Gastrocnemius medialis (tissue), 4 donors: Measurements from ENCODE around the gene PITX2. TPM values are rescaled to one million over a fixed set of nuclear protein-coding genes. Genes with fewer than 3 reads are reported as not detected.

ENCODE experiments used
- ATAC-seq, 2 donors: fragments of 150-250 bp; one replicate each; pipeline ENCODE4 v1.9.1; 2016
- DNase-seq, 2 donors: peaks; one replicate each; pipeline ENCODE4 v3.0.0-alpha.2; 2019
- H3K27ac ChIP-seq, 4 donors: fragments of 200-600 bp; sonication (generic); 1 replicate in 1 of 4; 2 replicates in 3 of 4; pipeline ENCODE4 v1.5.1; 2016 to 2018; ENCODE audit warnings: mild to moderate bottlenecking in 2 of 4, moderate library complexity in 1 of 4
- H3K27me3 ChIP-seq, 3 donors: fragments of 200-600 bp; sonication (generic) in 2 of 3; 1 replicate in 1 of 3; 2 replicates in 2 of 3; pipeline versions ENCODE4 v1.5.1 to v1.6.0; 2016 to 2019; ENCODE audit warnings: mild to moderate bottlenecking in 1 of 3, moderate library complexity in 1 of 3
- H3K36me3 ChIP-seq, 2 donors: fragments of 200-600 bp; sonication (generic) in 1 of 2; one replicate each; pipeline ENCODE4 v1.5.1; 2017 to 2018
- H3K4me1 ChIP-seq, 2 donors: fragments of 200-600 bp; sonication (generic) in 1 of 2; one replicate each; pipeline ENCODE4 v1.5.1; 2016 to 2017; ENCODE audit warnings: mild to moderate bottlenecking in 2 of 2
- H3K4me3 ChIP-seq, 4 donors: fragments of 200-600 bp; sonication (generic) in 3 of 4; 1 replicate in 1 of 4; 2 replicates in 3 of 4; pipeline ENCODE4 v1.5.1; 2016 to 2019; ENCODE audit warnings: mild to moderate bottlenecking in 2 of 4
- H3K9me3 ChIP-seq, 3 donors: fragments of 200-600 bp; sonication (generic) in 2 of 3; 1 replicate in 1 of 3; 2 replicates in 2 of 3; pipeline ENCODE4 v1.5.1; 2016 to 2019
- POLR2A ChIP-seq, 2 donors: fragments of 450-650 bp; IDR thresholded peaks; one replicate each; pipeline ENCODE4 v1.6.1; 2017; ENCODE audit warnings: antibody characterized with exemption in 2 of 2, mild to moderate bottlenecking in 2 of 2, moderate library complexity in 2 of 2
- in situ Hi-C, 4 donors: fragments of 200-750 bp; cut with MboI; loops; one replicate each; pipeline versions ENCODE4 v1.15.0 to v1.8.0; 2017; ENCODE audit warnings: low sequenced_read_pairs in 4 of 4
- intact Hi-C: fragments of 100-400 bp; cut with DNase I; formaldehyde crosslinking; loops from one replicate; pipeline ENCODE4 v1.15.1; 2023; ENCODE audit warnings: low total_unique reads
- total RNA-seq, 4 donors: library from RNA; depleted of rRNA; stranded (reverse); fragments of >200 nt; gene quantifications; one replicate each; pipeline versions ENCODE4 v1.1.0 to v1.2.3, GENCODE V29; 2016
- TF ChIP-seq, protein P1 (sequence below), 5 experiments: fragments of 450-650 bp in 3 of 5; fragments of 200-600 bp in 2 of 5; sonication (generic) in 2 of 5; IDR thresholded peaks in 4 of 5; conservative IDR thresholded peaks in 1 of 5; 1 replicate in 4 of 5; 2 replicates in 1 of 5; pipeline ENCODE4 v1.5.1; 2016 to 2019; ENCODE audit warnings: antibody characterized with exemption in 5 of 5, mild to moderate bottlenecking in 3 of 5, moderate library complexity in 3 of 5

PITX2 gene
- total RNA-seq = 10 to 100 TPM; 30.5 to 58.9 (median 38.2) TPM

GRCh38 chr4:110622841-110623717, at the start of gene PITX2:
PITX2 (minus strand) TSS chr4:110623077; CDS start chr4:110622460, 617 bp downstream.
- peak within 1 kb of the TSS; percentile 74 to 82 (median 80) for H3K4me3 ChIP-seq
- peak within 1 kb of the TSS; percentile 95 to 99 (median 96) for H3K27ac ChIP-seq
- DNase-seq (peak; percentile 97 to 98), ATAC-seq (peak; percentile 68 to 71)
- peaks cover 0 to 14% of the 10 kb centered on the region in 2 donors for H3K36me3 ChIP-seq
- in situ Hi-C loops (no loop called here), intact Hi-C loops (loop anchor here (1.0 to 5.0 kb wide), 5 partner anchors 13 to 229 kb away; partner anchors contain the start of gene ENPEP)
- H3K4me1 ChIP-seq = peaks cover 18 to 19% of the 10 kb centered on the region in 2 donors
- no peaks in the 10 kb centered on the region for H3K9me3 ChIP-seq
- TF ChIP-seq POLR2A (IDR thresholded peaks at IDR 0.05) = peak; percentile 91 to 95
- TF ChIP-seq, protein P1, sequence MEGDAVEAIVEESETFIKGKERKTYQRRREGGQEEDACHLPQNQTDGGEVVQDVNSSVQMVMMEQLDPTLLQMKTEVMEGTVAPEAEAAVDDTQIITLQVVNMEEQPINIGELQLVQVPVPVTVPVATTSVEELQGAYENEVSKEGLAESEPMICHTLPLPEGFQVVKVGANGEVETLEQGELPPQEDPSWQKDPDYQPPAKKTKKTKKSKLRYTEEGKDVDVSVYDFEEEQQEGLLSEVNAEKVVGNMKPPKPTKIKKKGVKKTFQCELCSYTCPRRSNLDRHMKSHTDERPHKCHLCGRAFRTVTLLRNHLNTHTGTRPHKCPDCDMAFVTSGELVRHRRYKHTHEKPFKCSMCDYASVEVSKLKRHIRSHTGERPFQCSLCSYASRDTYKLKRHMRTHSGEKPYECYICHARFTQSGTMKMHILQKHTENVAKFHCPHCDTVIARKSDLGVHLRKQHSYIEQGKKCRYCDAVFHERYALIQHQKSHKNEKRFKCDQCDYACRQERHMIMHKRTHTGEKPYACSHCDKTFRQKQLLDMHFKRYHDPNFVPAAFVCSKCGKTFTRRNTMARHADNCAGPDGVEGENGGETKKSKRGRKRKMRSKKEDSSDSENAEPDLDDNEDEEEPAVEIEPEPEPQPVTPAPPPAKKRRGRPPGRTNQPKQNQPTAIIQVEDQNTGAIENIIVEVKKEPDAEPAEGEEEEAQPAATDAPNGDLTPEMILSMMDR (IDR thresholded peaks at IDR 0.05 in 4 of 5, conservative IDR thresholded peaks at IDR 0.05 in 1 of 5) = no peak
- no peaks in the 10 kb centered on the region for H3K27me3 ChIP-seq

- ATAC-seq (no peak), DNase-seq (no peak)
- H3K27me3 ChIP-seq = no peaks in the 10 kb centered on the region
- in situ Hi-C loops = no loop called here
- intact Hi-C loops = no loop called here
- no peak overlapping the region for H3K4me3 ChIP-seq
- H3K27ac ChIP-seq = no peak overlapping the region
- peaks cover 24 to 30% of the 10 kb centered on the region in 2 donors for H3K4me1 ChIP-seq
- H3K36me3 ChIP-seq = no peaks in the 10 kb centered on the region
- H3K9me3 ChIP-seq = no peaks in the 10 kb centered on the region
- no peak for TF ChIP-seq POLR2A (IDR thresholded peaks at IDR 0.05)
- TF ChIP-seq, protein P1 (IDR thresholded peaks at IDR 0.05 in 4 of 5, conservative IDR thresholded peaks at IDR 0.05 in 1 of 5) = no peak
Observed at GRCh38 chr4:110671679-110672078, 48.8 kb upstream of the PITX2 start.

- in situ Hi-C loops (no loop called here), intact Hi-C loops (no loop called here)
- no peak for TF ChIP-seq POLR2A (IDR thresholded peaks at IDR 0.05)
- TF ChIP-seq, protein P1 (IDR thresholded peaks at IDR 0.05 in 4 of 5, conservative IDR thresholded peaks at IDR 0.05 in 1 of 5) = no peak
- no peak overlapping the region for H3K4me3 ChIP-seq
- no peaks in the 10 kb centered on the region for H3K27me3 ChIP-seq
- no peaks in the 10 kb centered on the region for H3K9me3 ChIP-seq
- DNase-seq (peak; percentile 42 to 64), ATAC-seq (peak; percentile 96)
- H3K36me3 ChIP-seq = no peaks in the 10 kb centered on the region
- H3K4me1 ChIP-seq = peaks cover 24 to 30% of the 10 kb centered on the region in 2 donors
- H3K27ac ChIP-seq = peak overlapping the region in 1 of 4 donors; percentile 50
Observed at GRCh38 chr4:110669663-110670062, 46.8 kb upstream of the PITX2 start.

DNA sequence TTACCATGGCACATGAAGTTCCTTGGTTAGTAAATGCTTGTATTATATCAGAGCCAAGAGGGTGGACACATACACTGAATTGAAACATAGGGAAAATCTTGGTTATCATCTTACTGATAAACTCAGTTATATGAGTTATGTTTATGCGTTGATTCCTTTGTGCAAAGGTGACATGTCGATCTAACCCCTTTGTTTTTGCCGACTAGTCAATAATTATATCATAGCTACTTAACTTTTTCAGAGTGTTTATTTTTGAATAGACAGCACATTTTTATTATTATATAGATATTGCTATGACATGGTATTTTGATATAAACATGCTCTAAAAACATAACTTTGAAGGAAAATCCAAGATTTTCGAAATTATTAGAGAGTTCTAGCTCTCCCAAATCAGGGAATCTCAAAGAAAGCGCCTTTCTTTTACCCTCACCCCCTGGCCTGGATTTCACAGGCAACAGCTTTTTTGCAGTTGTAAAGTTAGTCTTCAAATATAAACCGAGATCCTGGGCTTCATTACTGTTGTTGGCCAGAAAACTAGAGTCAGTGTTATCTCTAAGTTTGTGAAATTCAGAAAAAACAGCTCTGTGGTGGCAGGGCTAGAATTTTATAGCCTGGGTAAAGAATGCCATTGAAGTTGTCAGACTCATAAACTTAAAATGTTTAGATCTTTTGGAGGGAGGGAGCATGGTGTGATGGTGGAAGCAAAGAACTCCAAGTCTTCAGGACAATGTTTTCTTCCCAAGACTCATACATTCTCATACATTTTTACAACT, 45.8 kb upstream of the PITX2 start:
- no peaks in the 10 kb centered on the region for H3K27me3 ChIP-seq
- H3K4me3 ChIP-seq = no peak overlapping the region
- ATAC-seq = no peak
- H3K4me1 ChIP-seq = peaks cover 24 to 30% of the 10 kb centered on the region in 2 donors
- no peaks in the 10 kb centered on the region for H3K36me3 ChIP-seq
- no peak for DNase-seq
- TF ChIP-seq POLR2A (IDR thresholded peaks at IDR 0.05) = no peak
- H3K27ac ChIP-seq = peak overlapping the region; percentile 36 to 50 (median 44)
- intact Hi-C loops = no loop called here
- H3K9me3 ChIP-seq = no peaks in the 10 kb centered on the region
- in situ Hi-C loops = no loop called here

DNA sequence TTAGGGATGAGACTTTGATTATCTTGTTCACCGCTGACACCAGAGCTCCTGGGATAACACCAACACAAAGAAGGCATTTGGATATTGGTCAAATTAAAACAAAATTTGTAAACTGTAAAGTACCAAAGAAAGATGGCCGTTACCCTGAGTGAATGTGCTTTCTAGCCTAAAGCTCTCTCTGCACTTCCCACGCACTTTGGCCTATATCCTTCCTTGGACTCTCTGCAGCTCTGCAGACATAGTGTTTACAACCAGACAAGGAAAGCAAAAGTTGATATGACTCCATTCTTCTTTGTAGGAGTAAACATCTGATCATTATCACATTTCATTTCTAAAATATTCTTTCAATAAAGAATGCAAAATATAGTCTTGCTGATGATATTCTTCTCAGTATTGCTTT, 44.8 kb upstream of the PITX2 start:
- no peaks in the 10 kb centered on the region for H3K9me3 ChIP-seq
- intact Hi-C loops = no loop called here
- ATAC-seq (peak in 1 of 2 donors; percentile 40), DNase-seq (no peak)
- H3K4me1 ChIP-seq = peaks cover 24 to 30% of the 10 kb centered on the region in 2 donors
- TF ChIP-seq, protein P1 (IDR thresholded peaks at IDR 0.05 in 4 of 5, conservative IDR thresholded peaks at IDR 0.05 in 1 of 5) = no peak
- TF ChIP-seq POLR2A (IDR thresholded peaks at IDR 0.05) = no peak
- in situ Hi-C loops = no loop called here
- H3K36me3 ChIP-seq = no peaks in the 10 kb centered on the region
- H3K27me3 ChIP-seq = no peaks in the 10 kb centered on the region
- no peak overlapping the region for H3K4me3 ChIP-seq
- peak overlapping the region; percentile 36 to 50 (median 44) for H3K27ac ChIP-seq
